Measurements from ENCODE around the gene SNAP47. TPM values are rescaled to one million over a fixed set of nuclear protein-coding genes. Genes with fewer than 3 reads are reported as not detected.

SNAP47 gene
- polyA plus RNA-seq, 1 donor from 2014 or later, result 56.0 TPM

- no peaks in the 10 kb centered on the region for H3F3A ChIP-seq (ENCODE audit: insufficient read depth, low read length, poor library complexity, severe bottlenecking)
- no peaks in the 10 kb centered on the region for H3K9me2 ChIP-seq (ENCODE audit: insufficient read depth, low read length)
- no peak overlapping the region for H3K9ac ChIP-seq (ENCODE audit: low read length)
- H3K4me3 ChIP-seq (ENCODE audit: low read length), result no peak overlapping the region
- no peaks in the 10 kb centered on the region for H3K27me3 ChIP-seq (ENCODE audit: insufficient read depth, low read depth, low read length)
- no peaks in the 10 kb centered on the region for H3K79me2 ChIP-seq (replicated peaks; ENCODE audit: insufficient read depth, low read length)
- H3K36me3 ChIP-seq (ENCODE audit: insufficient read depth, low read length), result peaks cover 4% of the 10 kb centered on the region
- TF ChIP-seq RAD21 (conservative IDR thresholded peaks at IDR 0.05) (no peak), MXI1 (conservative IDR thresholded peaks at IDR 0.05; ENCODE audit: poor library complexity, severe bottlenecking) (no peak), EP300 (conservative IDR thresholded peaks at IDR 0.05; ENCODE audit: poor library complexity, severe bottlenecking) (no peak)
- H3K9me3 ChIP-seq (ENCODE audit: low read length), result no peaks in the 10 kb centered on the region
- H3K4me2 ChIP-seq (ENCODE audit: low read length), result no peak overlapping the region
- no peak overlapping the region for H2AFZ ChIP-seq (ENCODE audit: low read depth, low read length)
- H3K27ac ChIP-seq (ENCODE audit: low read length), result no peak overlapping the region
- no peaks in the 10 kb centered on the region for H4K20me1 ChIP-seq (ENCODE audit: insufficient read depth)
These were observed 9.4 kb downstream of the SNAP47 start for GRCh38 chr1:227744668-227745067.

DNA sequence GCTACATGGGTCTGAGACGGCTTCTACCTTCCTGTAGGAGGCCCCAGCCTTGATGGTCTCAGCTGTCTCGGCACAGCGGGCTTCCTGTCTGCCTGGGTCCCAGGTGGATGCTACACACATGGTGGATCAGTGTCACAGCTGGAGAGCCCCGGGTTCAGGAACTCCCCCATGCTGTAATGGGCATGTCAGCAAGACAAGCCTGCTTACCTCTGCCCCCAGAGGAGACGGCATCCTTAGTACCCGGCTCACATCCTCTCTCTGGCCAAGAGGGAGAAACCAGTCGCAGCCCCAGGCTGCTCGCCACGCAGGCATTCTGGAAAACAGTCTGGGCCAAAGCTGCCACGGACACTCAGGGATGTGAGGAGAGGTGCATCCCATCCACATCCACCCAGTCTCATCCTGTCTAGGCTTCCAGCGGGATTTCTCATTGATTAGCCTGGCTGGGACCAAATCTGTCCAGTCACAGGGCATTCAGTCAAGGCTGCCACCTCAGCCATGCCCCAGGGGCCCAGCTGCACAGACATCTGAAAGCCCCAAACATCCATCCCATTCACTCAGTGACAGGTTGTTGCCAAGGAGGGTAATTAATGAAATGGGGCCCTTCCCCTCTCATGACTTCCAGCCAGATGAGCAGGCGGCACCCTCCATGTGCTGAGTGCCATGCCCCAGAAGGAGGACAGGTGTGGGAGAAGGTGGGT lies 10.5 kb downstream of the SNAP47 start:
- Histone ChIP-seq H2AFZ (ENCODE audit: low read depth, low read length) (no peak overlapping the region), H3K36me3 (ENCODE audit: insufficient read depth, low read length) (peaks cover 4% of the 10 kb centered on the region), H3K9ac (ENCODE audit: low read length) (no peak overlapping the region), H3F3A (ENCODE audit: insufficient read depth, low read length, poor library complexity, severe bottlenecking) (no peaks in the 10 kb centered on the region), H3K4me2 (ENCODE audit: low read length) (no peak overlapping the region), H3K9me2 (ENCODE audit: insufficient read depth, low read length) (no peaks in the 10 kb centered on the region), H3K9me3 (ENCODE audit: low read length) (no peaks in the 10 kb centered on the region), H4K20me1 (ENCODE audit: insufficient read depth) (no peaks in the 10 kb centered on the region), H3K4me3 (ENCODE audit: low read length) (no peak overlapping the region), H3K79me2 (replicated peaks; ENCODE audit: insufficient read depth, low read length) (no peaks in the 10 kb centered on the region), H3K27ac (ENCODE audit: low read length) (no peak overlapping the region), H3K27me3 (ENCODE audit: insufficient read depth, low read depth, low read length) (no peaks in the 10 kb centered on the region)
- no peak for TF ChIP-seq REST (IDR thresholded peaks at IDR 0.05; ENCODE audit: borderline replicate concordance)
- TF ChIP-seq CTCF (IDR thresholded peaks at IDR 0.05; ENCODE audit: poor library complexity, severe bottlenecking), result no peak
- TF ChIP-seq EZH2 (IDR thresholded peaks at IDR 0.05; ENCODE audit: borderline replicate concordance, insufficient read depth, low read length, poor library complexity, severe bottlenecking), result no peak
- no peak for TF ChIP-seq MXI1 (conservative IDR thresholded peaks at IDR 0.05; ENCODE audit: poor library complexity, severe bottlenecking)
- no peak for TF ChIP-seq POLR2AphosphoS5 (IDR thresholded peaks at IDR 0.05)
- TF ChIP-seq EP300 (conservative IDR thresholded peaks at IDR 0.05; ENCODE audit: poor library complexity, severe bottlenecking), result no peak
- no peak for TF ChIP-seq SMC3 (conservative IDR thresholded peaks at IDR 0.05; ENCODE audit: poor library complexity)
- TF ChIP-seq TAF1 (IDR thresholded peaks at IDR 0.05; ENCODE audit: low read depth), result no peak
- TF ChIP-seq RAD21 (conservative IDR thresholded peaks at IDR 0.05), result no peak
